Inflammatory macrophage treated with lipopolysaccharide for 4 hours (primary cell): ENCODE results near the gene PIMREG.

Experiments used
- DNase-seq: peaks from one replicate; pipeline ENCODE4 v3.0.0-alpha.2; 2020

PIMREG gene, protein sequence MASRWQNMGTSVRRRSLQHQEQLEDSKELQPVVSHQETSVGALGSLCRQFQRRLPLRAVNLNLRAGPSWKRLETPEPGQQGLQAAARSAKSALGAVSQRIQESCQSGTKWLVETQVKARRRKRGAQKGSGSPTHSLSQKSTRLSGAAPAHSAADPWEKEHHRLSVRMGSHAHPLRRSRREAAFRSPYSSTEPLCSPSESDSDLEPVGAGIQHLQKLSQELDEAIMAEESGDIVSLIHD

DNA sequence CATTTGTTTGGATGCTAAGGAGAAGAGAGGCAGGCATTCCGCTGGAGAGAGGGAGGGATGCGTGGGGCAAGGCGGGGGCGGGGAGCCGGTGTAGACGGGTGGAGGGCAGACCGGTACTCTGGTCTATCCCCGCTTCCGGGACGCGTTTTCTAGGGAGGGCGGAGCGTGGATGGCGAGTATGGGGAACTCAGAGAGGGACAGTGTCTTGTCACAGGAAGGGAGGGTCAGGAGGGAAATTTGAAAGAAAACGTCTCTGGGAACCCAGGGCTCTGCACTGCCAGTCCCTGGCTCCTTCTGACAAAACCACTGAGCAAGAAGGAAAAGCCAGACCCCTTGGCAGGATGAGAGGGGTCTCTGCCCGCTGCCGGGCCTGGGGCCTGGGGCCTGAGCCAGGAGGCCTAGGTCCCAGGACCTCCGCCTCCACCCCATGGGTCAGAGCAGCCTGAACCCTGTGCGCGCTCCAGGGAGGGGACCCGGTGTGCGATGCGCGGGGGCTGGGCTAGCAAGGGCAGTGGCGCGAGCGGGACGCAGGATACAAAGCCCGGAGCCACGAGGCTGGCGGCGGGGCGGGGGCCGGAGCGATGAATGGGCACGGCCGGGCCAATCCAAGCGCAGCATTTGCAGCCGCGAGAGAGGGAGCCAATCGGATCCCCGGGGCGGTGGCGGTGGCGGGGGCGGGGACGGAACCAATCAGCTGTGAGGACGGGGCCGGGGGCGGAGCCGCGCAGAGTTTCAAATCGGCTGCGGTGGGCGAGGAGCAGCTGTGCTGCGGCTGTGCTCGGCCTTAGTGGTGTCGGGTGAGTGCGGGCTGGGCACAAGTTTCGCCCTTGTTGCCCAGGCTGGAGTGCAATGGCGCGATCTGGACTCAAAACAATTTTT is at the start of gene PIMREG:
TSS of gene PIMREG (plus strand) at position 764 of the 879 bp plus-strand sequence. CDS start 656 bp downstream, outside the sequence.
- peak; percentile 93 for DNase-seq

DNA sequence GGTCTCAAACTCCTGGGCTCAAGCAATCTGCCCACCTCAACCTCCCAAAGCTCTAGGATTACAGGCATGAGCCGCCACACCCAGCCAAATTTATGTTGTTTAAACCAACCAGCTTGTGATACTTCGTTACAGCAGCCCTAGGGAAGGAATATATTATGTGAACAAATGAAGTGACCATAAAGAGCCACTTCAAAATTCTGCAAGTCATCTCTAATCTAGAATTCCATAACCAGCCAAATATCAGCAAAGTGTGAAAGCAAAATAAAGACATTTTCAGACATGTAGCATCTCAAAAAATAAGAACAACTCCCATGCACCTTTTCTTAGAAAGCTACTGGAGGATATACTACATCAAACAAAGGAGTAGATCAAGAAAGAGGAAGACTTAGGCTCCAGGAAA is 45.3 kb upstream of the PIMREG start:
- DNase-seq = no peak

DNA sequence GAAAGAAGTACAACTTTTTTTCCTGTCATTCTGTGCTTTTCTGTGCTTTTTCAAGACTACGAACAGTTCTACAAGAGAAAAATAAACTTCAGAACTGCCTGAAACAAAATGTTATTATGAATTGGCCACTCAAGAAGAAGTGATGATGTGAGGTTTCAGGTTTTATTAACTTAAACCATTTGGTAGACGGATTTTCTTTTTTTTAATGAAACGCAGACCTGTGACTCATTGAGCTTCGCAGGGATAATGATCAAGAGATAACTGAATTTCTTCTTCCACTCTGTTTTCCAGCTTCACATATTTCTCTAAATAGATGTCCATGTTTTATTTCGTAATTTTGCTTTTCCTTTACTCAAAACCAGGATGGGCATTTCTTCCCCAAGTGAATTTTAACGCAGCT is 42.0 kb upstream of the PIMREG start:
- DNase-seq = no peak

DNA sequence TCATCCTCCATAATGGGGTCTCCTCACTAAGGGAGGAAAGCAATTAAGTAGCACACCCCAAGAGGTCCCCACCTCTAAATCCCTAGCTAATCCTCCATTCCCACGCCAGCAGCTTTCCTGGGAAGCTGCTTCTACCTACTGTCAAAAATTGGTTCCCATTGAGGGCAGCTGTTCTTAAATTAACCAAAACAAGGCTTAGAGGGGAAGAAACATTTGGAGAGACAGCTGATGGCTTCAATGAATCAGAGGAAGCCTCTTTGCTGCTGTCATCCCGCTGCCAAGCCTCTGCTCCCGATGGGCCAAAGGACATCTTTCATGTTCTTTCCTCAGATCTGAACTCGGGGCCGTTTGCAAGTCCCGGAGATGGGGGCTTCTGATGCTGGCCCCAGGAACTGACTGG is 36.0 kb upstream of the PIMREG start:
- DNase-seq = no peak

DNA sequence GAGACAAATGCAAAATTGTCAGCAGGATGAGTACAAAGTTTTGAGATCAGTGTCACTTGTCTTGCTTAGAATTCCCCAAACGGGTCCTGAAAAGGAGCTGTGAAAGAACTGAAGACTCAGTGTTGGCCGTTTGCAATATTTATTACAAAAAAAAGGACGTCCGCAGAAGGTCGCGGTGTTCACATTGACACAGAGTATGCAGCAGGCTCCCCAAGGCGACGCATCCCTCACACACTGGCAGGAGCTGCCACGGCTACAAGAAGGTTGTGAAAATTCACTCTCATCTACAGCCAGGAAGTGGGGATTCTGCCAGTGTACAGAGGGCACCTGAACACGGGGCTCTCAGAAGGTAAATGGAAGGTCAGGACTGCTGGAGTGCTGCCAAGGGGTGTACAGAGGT is 35.5 kb upstream of the PIMREG start:
- no peak for DNase-seq

DNA sequence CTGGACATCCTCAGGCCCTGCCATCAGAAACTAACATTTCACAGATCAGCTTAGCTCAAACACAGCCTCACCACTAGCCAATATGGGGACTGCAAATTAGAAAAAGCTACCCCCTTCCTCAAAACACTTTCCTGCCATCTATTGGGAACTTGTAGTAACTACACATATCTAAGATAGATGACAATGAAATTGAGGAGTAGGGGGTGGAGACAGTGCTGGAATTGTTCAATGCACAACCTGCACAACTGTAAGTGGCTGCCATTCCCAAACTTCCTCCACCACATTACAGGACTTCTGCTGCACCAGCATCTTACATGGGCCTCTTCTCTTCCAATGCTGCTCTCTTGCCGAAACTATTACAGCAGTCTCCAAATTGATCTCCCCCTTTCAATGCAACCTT is 31.2 kb upstream of the PIMREG start:
- peak; percentile 18 for DNase-seq

DNA sequence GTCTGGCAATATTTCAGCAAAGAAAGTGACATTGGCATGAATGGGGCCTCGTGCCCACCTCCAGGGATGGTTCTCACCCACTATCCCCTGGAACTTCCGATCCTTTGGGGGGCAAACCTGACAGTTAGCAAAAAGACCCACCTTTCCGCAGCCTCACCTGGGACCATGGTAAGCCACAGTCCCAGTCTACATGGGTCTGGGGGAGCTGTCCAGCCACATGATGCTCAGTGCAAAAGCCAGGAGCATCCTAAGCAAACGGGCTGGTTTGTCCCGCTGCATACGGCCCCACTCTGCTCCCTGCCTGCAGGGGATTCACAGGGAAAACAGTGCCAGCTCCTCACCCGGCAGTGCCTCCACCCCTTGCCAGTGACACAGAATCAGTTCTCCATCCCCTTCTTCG is 28.6 kb upstream of the PIMREG start:
- DNase-seq = no peak

DNA sequence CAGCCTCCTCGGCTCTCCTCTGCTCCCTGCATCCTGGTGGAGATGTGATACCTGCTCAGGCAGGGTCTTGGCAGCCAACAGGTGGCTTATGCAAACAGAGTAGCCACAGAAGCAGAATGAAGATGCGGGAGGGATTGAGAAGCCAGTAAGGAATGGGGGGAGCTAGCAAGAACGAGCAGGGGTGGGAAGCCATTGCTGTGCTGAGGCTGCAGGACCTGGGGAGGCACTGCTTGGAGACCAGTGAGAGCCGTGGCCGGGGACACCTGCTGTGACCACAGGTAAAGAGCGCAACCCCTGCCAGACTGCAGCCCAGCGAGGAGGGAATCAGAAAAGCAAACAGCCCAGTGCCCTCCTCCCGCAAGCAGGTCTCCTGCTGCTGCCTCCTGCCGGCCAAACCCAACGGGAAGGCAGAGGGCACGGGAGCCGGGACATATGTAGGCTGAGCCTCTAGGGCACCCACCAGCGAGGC is 24.0 kb upstream of the PIMREG start:
- DNase-seq = peak; percentile 22

DNA sequence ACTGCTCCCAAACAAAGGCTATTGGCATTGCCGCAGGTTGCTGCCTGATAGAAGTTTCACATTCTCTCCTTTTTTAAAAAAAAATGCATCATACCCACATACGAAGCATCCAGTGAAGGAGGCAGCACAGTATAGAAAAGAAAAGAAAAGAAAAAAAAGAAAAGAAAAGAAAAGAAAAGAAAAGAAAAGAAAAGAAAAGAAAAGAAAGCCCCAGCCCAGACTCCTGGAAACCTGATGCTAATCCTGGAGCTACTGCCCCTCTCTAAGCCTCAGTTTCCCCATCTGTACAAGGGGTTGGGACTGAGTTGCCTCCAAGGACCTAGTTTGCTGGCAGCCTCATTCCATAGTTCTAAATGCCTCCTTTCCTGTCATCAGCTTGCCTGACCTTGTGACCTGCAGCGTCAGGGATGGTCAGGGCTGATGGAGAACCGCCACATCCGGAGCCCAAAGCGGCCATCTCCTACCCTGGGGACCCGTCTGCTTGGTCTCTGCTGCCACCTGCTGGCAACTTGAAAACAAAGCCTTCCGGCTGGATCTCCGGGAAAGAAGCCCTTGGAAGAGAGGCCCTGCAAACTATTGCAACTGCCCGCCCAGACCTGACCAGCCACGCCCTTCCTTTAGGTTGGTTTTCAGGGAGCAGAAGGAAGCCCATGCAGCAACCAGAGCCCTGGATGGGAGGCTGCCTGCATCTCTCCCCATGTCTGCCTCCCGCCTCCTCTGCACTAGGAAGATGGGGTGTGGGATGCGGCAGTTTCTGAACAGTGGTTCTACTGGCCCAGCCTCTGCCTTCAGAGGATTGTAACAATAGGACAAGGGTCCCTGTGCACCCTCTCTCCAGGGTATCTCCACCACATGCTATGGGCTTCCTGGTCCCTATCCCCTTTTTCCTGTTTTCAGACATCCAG is 22.3 kb upstream of the PIMREG start:
- peak; percentile 77 for DNase-seq

DNA sequence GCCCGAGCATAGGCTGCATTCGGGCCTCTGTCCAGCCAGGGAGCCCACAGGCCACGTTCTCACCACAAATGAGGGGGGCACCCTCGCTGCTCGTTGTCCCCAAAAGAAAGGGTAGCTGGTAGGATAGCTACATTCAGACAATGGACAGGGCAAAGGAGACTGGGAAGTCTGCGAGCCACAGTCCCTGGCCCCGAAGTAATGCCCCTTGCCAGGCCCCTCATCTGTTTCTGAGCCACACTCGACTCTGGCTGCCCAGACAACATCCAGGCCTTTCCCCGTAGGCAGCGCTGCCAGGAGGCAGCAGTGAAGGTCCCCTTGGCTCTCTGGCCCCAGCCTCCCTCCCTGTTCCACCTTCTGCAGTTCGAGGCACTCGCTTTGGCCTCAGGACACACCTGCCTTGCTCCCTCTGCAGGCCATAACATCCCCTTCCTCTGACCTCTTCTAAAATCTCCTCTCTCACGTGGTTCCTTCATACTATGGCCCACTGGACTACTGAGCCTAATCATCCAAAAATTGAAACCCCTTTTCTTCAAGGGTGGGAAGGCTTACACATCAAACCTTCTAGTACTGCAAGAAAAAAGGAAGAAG is 21.5 kb upstream of the PIMREG start:
- no peak for DNase-seq

DNA sequence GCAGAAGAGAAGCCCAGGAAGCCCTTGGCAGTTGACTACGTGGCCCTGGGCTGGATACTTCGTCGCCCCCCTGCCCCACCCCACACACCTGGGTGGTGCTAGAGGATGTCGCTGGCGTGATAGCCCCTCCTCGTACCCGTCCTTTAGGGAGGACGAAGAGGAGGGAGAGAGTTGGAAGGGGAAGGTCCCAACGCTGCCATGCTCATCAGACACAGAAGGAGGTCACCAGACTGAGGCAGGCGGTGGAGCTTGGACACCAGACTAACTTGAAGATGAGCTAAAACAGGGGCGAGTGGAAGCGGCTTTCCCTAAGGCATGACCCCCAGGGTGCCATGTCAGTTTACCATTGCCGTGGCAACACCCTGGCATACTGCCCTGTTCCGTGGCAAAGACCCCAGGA is 20.3 kb upstream of the PIMREG start:
- no peak for DNase-seq

DNA sequence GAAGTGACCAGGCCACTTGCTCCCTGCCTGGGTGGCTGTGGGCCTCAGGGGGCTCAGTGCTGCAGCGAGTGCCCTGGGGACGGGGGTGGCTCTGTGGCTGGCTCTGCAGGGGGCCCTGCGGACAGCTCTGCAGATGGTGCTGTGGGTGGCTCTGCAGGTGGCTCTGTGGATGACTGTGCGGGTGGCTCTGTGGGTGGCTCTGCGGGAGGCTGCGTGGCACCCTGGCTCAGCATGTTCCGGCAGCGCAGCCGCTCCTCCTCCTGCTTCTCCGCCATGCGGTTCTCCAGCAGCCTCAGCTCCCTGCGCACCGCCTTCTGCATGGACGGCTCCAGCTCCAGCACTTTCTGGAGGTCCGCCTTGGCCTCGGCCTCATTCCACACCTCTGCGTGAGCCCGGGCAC is 18.8 kb upstream of the PIMREG start:
- no peak for DNase-seq

DNA sequence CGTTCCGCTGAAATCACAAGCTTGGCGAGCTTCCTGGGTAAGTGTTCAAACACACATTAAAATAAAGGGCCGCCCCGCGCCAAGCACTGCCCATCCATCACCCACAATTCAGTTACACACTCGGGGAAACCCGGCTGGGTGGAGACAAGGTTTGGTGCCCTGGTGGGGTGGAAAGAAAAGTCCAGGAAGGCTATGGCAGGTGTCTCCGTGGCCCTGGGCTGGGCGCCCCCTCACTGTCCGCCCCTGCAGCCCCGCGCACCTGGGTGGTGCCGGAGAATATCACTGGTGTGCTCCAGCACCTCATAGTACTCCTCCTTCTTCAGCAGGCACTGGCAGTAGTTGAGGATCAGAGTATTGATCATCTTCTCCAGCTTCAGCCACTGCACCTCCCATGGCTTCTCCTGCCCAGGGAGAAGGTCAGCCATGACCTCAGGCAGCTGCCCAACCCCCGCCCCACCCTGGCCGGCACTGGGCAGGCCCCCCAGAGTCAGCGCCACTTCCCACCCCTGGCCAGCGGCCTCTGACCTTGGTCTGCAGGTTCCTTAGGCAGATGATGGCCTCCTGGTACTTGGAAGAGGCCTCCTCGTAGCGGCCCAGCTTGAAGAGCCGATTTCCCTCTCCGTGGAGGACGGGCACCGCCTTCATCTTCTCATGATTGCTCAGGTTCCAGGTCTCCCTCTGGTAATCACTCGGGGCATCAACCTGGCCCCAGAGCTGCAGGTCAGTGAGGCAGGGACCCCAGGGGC is 17.7 kb upstream of the PIMREG start:
- DNase-seq = no peak

DNA sequence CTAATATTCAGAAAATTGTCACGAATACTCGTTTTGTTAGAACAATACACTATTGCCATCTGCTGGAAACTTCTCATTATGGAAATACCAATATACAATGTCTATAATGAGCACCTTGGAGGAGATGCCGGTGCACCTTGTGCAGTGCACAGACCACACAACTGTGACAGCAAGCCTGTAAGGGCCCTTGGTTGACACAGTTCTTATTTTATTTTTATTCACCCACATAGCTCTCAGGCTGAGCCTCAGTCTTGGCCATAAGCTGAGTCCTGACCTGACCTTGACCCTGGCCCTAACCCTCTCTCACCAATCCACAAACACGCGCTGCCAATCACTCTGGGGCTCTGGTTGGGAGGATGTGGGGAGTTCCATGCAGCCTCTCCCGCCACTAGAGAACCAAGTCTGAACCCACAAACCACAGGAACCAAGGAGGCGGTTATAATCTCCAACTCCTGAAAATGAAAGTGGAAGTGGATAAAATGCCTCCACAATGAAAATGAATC is 16.9 kb upstream of the PIMREG start:
- DNase-seq = peak; percentile 79

DNA sequence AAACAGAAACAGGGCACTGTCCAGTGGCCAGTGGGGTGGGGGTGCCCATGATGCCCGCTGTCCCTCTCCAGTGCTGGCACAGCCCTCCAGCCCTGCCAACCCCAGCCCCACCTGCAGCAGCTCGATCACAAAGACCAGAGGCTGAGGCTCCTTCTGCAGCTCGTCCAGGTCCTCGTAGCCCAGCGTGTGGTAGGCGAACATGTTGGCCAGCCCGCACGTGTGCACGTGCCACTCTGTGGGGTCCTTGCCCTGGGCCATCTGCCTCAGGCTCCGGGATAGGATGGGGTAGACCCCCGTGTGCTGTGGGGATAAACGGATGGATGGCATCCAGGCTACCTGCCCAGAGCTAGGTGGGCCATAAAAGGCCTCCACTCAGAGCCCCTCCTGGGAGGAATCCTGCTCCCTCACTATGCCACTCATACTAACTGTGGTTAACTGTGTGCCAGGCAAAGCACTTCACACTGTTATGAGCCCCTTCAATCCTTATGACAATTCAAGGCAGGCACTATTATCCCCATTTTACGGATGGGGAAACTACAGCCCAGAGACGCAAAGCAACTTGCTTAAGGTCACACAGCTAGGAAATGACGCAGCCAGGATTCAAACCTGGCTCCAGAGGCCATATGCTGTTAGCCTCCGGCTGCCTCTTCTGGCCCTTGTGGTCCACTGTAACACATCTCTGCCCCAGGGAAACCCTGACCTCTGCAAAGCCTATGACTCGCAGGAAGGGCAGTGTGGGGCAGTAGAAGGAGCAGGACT is 15.9 kb upstream of the PIMREG start:
- no peak for DNase-seq

DNA sequence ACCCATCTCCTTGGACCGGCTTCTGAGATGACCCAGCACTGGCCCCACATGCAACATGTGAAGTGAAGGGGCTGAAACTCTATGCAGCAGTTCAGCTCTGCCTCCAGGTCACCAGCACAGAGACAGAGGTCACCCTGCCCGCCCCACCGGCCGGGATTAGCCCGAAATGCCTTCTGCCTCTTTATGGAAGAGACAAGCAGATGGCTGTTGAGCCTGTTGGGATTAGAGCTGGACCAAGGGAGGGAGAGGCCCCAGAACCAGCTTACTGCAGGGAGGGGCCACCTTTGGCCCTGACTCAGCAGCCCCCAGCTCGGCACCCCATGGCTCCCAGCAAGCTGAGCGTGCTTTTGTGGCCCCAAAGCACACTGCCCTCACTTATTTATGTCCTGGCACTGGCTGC is 15.0 kb upstream of the PIMREG start:
- no peak for DNase-seq

DNA sequence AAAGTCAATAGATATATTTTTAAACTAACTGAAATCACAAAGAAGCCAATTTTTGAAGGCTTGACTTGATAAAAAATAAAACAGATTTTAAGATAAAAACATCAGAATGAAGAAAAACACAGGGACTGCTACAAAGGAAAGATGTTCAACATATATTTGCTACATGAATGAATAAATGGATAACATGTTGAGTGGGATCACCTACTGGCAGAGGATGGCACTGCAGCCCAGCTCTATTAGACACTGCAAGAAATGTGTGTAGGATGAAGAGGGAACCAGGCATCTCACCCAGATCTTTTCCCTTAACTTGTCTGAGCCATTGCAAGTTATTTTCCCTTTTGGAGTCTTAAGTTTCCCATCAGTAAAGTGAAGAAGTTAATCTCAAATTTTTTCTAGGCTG is 13.5 kb upstream of the PIMREG start:
- DNase-seq = no peak

DNA sequence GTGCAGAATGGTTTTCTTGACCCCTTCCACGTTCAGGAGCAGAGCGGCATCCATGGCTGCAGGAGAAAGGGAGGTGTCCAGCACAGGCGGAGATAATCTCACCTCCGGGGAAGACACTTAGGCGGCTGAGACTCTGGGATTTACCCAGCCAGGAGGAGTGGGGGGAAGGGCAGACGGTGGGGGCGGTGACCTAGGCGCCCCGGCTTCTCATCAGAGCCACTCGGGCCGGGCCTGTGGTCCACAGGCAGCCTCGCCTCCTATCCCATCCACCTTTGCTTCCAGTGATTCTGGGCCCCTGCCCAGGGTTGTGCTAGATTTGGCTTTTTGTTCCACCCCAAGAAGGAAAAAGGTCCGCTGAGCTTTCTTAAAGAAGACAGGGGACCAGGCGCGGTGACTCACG is 9.2 kb upstream of the PIMREG start, which contains the start of gene AIPL1:
TSS of gene AIPL1 (minus strand) at position 71 of the 400 bp plus-strand sequence. CDS start at position 54, 17 bp downstream.
- DNase-seq = no peak

DNA sequence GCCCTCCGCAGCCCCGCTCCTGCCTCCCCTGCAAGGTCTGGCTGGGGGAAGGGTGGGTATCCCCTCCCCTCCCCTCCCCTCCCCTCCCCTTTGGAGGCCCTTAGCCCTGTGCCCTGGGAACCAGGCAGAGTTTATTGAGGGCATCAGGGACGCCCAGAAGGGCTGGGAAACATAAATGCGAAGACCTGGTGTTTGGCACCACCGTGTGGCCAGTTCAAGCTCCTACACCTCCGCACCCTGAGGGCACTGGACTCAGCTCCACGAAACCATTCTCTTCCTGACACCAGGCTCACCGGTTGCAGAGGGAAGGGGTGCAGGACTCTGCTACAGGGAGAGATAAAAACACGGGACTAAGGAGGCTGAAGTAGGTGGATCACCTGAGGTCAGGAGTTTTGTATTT is 8.3 kb upstream of the PIMREG start:
- DNase-seq = peak; percentile 63

DNA sequence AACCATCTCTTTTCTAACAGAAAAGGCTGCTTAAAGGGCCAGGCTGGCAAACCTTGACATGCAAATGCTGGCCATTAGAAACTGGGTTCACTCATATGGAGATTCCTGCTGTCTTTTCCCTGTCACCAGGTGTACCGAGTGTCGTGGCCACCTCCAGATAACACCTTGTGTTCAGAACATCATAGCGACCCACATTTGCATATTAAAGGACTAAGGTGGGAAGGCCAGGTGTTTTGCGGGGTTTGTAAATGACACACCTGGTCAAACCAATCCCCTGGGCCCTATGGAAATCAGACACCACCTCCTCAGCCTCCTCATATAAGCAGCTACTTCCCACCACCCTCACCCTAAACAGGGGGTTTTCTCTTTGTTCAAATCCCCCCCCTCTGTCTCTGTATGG is 6.8 kb upstream of the PIMREG start:
- no peak for DNase-seq

DNA sequence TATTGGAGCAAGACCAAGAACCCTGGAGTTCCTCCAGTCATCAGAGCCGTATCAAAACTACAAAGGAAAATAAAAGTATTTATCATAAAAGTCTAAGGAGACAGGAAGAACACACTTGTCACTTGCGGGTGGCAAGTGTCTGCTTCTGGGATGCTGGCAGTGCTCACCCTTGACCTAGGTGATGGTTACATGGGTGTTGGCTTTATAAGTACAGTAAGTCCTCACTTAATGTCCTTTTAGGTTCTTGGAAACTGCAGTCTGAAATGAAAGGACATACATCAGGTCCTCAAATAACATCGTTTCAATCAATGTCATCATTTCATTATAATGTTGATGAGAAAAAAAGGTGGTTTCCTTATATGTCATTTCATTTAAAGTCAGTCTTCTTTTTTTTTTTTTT is 6.3 kb upstream of the PIMREG start:
- DNase-seq = no peak
